LNCaP clone FGC (cell line): ENCODE results near the gene ADAMTSL3.
"Not testable (repeated sequence)": the region's sequence is repeated elsewhere in the genome, so short reads cannot be mapped to it uniquely, and the experiment has no call there.

Source experiments
- DNase-seq: peaks from one replicate; pipeline ENCODE4 v3.0.0-alpha.2; 2011; ENCODE audit warnings: low read depth
- H3K4me3 ChIP-seq: 2 replicates; pipeline ENCODE4 v1.5.1; 2011; ENCODE audit warnings: mild to moderate bottlenecking, low read depth, low read length, control low read depth
- TF ChIP-seq, protein P1 (sequence below): IDR thresholded peaks from 2 replicates; pipeline ENCODE4 v1.5.1; 2012; ENCODE audit warnings: mild to moderate bottlenecking; ENCODE audit not compliant: control insufficient read depth, insufficient read depth; ENCODE audit errors: extremely low read depth

The ADAMTSL3 gene

DNA sequence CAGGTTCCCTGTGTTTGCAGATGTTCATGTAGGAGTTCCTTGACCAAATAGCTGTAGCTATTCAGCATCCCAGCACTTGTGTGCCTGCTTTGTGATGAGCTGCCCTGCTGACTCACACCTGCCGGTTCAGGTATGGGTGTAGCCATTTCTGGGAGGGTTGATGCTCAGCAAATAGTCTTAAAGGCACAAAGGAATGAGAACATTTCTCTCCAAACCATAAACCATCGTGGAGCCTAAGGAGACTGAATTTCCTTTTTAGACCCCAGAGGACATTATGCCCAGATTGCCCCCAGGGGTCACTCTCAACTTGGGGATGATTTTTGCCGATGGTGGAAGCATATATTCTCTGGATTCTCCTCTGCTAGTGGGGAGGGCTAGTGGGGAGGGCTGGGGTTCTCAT lies 80.6 kb downstream of the ADAMTSL3 start:
- no peak for DNase-seq
- H3K4me3 ChIP-seq: no peak overlapping the region
- TF ChIP-seq, protein P1, sequence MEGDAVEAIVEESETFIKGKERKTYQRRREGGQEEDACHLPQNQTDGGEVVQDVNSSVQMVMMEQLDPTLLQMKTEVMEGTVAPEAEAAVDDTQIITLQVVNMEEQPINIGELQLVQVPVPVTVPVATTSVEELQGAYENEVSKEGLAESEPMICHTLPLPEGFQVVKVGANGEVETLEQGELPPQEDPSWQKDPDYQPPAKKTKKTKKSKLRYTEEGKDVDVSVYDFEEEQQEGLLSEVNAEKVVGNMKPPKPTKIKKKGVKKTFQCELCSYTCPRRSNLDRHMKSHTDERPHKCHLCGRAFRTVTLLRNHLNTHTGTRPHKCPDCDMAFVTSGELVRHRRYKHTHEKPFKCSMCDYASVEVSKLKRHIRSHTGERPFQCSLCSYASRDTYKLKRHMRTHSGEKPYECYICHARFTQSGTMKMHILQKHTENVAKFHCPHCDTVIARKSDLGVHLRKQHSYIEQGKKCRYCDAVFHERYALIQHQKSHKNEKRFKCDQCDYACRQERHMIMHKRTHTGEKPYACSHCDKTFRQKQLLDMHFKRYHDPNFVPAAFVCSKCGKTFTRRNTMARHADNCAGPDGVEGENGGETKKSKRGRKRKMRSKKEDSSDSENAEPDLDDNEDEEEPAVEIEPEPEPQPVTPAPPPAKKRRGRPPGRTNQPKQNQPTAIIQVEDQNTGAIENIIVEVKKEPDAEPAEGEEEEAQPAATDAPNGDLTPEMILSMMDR: peak; percentile 46

DNA sequence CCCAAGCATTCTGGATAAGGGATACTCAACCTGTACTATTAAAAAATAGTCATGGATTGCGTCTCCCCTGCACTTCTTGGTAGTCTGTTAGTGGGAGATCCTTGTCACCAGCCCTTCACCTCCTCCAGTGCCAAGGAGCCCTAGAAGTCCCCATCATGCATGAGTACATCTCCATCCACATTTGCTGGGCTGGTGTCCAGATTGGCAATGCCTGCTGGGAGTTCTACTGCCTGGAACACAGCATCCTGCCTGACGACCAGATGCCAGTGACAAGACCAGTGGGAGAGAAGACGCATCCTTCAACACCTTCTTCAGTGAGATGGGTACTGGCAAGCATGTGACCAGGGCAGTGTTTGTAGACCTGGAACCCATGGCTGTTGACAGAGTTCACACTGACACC lies 85.7 kb downstream of the ADAMTSL3 start:
- no peak for DNase-seq
- H3K4me3 ChIP-seq: no peak overlapping the region
- TF ChIP-seq, protein P1: no peak

DNA sequence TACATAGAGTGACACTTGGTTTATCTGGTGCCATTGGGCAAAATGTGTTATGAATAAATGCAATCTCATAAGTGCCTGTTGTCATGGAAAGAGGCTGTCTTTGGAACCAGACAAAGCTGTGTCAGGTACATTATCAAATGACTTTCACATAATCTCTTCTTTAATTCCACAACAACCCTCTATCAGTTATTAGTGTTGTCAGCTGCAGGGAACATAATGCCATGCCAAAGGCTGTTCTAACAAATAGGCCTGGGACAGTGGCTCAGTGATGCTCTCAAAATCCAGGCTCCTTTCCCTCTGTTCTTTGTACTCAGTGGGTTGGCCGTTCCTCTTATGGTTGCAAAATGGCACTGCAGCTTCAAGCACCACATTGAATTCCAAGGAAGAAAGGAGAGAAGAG lies 91.8 kb downstream of the ADAMTSL3 start:
- no peak overlapping the region for H3K4me3 ChIP-seq
- no peak for DNase-seq
- TF ChIP-seq, protein P1: no peak

DNA sequence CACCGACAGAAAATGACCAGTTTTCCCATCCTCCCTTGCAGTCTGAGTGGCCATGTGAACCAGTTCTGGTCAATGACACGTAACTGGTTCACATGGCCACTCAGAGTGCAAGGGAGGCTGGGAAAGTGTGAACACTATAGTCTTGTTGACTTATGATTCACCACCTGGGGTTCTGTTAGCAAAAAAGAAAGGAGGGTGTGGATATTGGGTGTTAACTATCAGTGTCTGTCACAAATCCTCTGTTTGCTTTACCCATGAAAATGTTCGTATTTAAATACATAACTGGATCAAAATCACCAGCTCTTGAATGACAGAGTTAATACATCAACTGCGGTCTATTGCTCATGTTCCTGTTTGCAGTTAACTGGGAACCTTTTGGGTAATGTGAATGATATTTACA lies 92.3 kb downstream of the ADAMTSL3 start:
- TF ChIP-seq, protein P1: no peak
- no peak overlapping the region for H3K4me3 ChIP-seq
- no peak for DNase-seq

DNA sequence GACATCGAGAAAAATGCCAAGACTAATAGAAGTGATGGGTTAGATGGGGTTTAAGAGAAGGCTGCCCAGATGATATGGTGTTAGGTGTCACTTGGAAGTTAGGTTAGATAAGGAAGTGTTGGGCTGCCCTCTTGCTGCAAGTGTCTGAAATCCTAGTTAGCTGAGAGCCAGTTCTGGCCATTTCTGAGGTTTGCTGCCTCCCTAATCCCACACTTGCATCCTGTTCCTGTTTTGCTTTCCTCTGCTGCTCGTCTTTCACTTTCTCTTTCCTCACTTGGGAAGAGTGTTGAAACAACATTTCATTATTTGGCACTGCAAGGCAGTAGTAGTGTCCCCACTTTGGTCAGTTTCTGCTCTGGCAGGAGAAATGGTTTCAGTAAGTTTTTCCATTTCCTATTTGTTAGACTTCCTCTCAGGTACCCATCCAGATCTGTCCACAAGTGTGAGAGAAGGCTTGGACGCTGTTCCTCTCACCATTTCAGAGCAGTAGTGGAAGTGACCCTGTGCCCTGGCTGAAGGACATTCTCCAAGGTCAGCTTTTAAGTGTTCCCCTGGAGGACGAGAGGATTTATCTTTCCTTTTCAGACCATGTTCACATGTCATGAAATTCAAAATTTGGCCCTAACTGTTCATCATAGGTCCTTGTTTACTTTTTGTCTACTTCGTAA lies 93.3 kb downstream of the ADAMTSL3 start:
- DNase-seq: no peak
- H3K4me3 ChIP-seq: no peak overlapping the region
- TF ChIP-seq, protein P1: peak; percentile 60

DNA sequence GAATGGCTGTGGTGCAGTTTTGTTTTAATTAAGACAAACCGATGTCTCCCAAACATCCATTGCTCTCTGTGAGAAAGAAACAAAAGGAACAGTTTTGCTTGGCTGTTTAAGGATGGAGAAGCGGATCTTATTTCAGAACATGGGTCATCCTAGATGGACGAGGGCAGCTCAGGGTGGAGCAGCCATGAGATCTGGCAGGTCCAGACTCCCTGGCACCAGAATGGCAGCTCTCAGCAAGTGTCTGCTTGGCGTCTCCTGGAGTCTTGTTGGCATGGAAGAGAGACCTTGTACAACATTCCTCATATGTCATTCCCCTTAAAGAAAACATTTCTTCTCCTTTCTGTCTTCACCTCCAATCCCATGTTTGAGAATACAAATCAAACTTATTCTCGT lies 93.8 kb downstream of the ADAMTSL3 start:
- no peak for DNase-seq
- H3K4me3 ChIP-seq: no peak overlapping the region
- TF ChIP-seq, protein P1: no peak

DNA sequence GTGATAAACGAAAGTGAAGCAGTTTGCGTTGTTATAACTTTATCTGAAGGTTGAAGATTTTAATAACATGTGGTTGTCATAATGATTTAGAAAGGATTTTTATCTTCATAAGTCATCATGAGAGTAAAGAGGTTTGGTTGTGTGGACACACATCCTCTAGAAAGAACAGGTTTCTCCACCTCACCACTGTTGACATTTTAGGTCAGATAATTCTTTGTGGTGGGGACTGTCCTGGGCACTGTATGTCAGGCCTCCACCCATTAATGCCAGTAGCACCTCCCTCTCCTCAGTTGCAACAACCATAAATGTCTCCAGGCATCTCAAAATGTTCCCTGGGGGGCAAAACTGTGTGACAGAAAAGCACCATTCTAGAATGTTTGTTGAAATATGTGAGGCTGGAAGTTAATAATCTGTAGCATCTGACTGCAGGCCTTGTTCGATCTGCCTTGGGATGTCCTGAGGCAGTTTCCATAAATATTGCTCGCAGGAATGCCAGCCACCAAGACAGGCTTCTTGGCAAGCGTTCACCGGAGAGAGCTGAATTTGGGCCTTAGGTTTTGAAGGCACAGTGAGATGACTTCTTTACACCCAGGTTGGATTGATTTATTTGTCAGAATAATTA lies 100.1 kb downstream of the ADAMTSL3 start:
- no peak for DNase-seq
- TF ChIP-seq, protein P1: no peak
- no peak overlapping the region for H3K4me3 ChIP-seq

DNA sequence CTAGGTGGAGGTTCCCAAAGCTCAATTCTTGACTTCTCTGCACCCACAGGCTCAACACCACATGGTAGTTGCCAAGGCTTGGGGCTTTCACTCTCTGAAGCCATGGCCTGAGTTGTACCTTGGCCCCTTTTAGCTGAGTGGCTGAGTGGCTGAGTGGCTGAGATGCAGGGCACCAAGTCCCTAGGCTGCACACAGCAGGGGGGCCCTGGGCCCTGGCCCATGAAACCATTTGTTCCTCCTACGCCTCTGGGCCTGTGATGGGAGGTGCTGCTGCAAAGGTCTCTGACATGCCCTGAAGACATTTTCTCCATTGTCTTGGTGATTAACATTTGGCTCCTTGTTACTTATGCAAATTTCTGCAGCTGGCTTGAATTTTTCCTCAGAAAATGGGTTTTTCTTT lies 103.4 kb downstream of the ADAMTSL3 start:
- not testable (repeated sequence) for H3K4me3 ChIP-seq, DNase-seq
